ENCODE results near the gene CDH4. TPM values are rescaled to one million over a fixed set of nuclear protein-coding genes. Genes with fewer than 3 reads are reported as not detected.
A peak's percentile ranks its signal among the peaks of the same experiment; 100 is the strongest.

Gene CDH4
- total and polyA plus RNA-seq, 10 donors, result 0.30 to 20.1 (median 7.7) TPM

DNA sequence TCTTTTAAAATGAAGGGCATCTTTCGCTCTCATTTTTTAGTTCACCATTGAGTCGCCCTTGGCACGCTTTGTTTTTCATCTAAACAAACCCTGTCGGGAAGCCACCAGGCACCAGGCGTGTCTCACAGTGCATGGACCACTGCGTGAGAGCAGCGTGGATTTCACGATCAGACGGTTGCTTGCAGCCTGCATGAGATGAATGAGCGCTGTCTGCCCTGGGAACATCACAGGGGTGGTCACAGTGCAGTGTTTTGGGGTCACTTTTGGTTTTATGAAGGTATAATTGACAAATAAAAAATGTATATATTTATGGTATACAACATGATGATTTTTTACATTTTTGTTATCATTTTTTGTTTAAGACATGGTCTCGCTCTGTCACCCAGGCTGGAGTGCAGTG lies 61.3 kb downstream of the CDH4 start:
- TF ChIP-seq CTCF (IDR thresholded peaks at IDR 0.05 in 8 of 11, conservative IDR thresholded peaks at IDR 0.05 in 3 of 11) (no peak), POLR2A (IDR thresholded peaks at IDR 0.05) (no peak), POLR2AphosphoS5 (IDR thresholded peaks at IDR 0.05) (no peak)
- H3K27me3 ChIP-seq (replicated peaks in 1 of 7), result no peaks in the 10 kb centered on the region
- 84 to 95% (median 92%) methylated on average over 11 of the region's 11 CpGs for WGBS, 5 donors

DNA sequence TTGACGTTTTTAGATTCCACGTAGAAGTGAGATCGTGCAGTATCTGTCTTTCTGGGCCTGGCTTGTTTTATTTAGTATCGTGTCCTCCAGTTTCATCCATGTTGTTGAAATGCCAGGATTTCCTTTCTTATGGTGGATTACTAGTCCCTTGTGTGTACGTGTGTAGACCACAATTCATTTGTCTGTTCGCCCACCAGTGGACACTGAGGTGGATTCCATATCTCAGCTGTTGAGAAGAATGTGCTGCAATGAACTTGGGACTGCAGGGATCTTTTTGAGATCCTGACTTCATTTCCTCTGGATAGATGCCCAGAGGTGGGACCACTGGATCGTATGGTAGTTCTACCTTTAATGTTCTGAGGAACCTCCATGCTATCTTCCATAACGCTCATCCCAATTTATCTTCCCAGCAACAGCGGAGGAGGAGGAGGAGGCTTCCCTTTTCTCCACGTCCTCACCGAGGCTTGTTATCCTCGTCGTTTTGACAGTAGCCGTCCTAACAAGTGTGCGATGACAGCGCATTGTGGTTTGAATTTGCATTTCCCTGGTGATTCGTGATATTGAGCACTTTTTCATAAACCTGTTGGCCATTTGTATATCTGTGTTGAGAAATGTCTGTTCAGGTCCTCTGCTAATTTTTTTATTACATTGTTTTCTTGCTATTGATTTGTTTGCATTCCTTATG lies 62.4 kb downstream of the CDH4 start:
- WGBS, 5 donors, result 83 to 89% (median 89%) methylated on average over 17 of the region's 17 CpGs
- Histone ChIP-seq H3K27me3 (replicated peaks in 1 of 7) (no peaks in the 10 kb centered on the region), H3K36me3 (no peaks in the 10 kb centered on the region), H3K4me3 (no peak overlapping the region), H3K9me3 (peaks cover 0 to 21% (median 0%) of the 10 kb centered on the region in 8 donors), H3K4me1 (no peaks in the 10 kb centered on the region), H3K27ac (no peak overlapping the region)
- intact Hi-C loops (cut with DNase I; ENCODE audit: low total_unique reads), result no loop called here
- no peak for TF ChIP-seq CTCF (IDR thresholded peaks at IDR 0.05 in 8 of 11, conservative IDR thresholded peaks at IDR 0.05 in 3 of 11)
- no peak for TF ChIP-seq POLR2A (IDR thresholded peaks at IDR 0.05)
- TF ChIP-seq POLR2AphosphoS5 (IDR thresholded peaks at IDR 0.05), result no peak
- peak; percentile 1 for DNase-seq

More for the DNA sequence above, 61.3 kb downstream of the CDH4 start:
- peaks cover 0 to 7% (median 3%) of the 10 kb centered on the region in 6 donors for H3K4me1 ChIP-seq
- peak; percentile 22 for DNase-seq
- H3K36me3 ChIP-seq, result no peaks in the 10 kb centered on the region
- intact Hi-C loops (cut with DNase I; ENCODE audit: low total_unique reads), result no loop called here
- peaks cover 0 to 18% (median 0%) of the 10 kb centered on the region in 8 donors for H3K9me3 ChIP-seq
- H3K4me3 ChIP-seq, result no peak overlapping the region
- no peak overlapping the region for H3K27ac ChIP-seq

DNA sequence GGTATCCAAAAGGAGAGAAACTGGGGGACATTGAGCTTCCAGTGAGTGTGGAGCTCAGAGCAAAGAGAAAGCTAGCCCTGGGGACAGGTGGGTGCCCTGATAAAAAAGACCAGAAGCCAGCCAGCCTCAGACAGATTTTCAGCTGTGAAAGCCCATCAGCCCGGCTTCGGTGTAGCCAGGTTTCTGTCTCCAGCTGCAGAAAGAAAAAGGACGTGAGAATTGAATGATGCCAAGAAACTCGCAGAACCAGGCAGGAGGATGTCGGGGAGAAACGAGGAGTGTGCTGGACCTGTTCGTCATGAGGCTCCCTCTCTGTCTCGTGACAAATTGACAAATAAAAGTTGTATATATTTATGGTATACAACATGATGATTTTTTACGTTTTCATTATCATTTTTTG lies 63.3 kb downstream of the CDH4 start:
- Histone ChIP-seq H3K4me1 (no peaks in the 10 kb centered on the region), H3K36me3 (no peaks in the 10 kb centered on the region), H3K27ac (no peak overlapping the region), H3K9me3 (peaks cover 0 to 21% (median 0%) of the 10 kb centered on the region in 8 donors), H3K27me3 (replicated peaks in 1 of 7) (no peaks in the 10 kb centered on the region), H3K4me3 (no peak overlapping the region)
- DNase-seq, result peak; percentile 8
- intact Hi-C loops (cut with DNase I; ENCODE audit: low total_unique reads), result no loop called here
- 78 to 87% (median 85%) methylated on average over 9 of the region's 9 CpGs for WGBS, 5 donors
- TF ChIP-seq POLR2AphosphoS5 (IDR thresholded peaks at IDR 0.05) (no peak), CTCF (IDR thresholded peaks at IDR 0.05 in 8 of 11, conservative IDR thresholded peaks at IDR 0.05 in 3 of 11) (no peak), POLR2A (IDR thresholded peaks at IDR 0.05) (no peak)

DNA sequence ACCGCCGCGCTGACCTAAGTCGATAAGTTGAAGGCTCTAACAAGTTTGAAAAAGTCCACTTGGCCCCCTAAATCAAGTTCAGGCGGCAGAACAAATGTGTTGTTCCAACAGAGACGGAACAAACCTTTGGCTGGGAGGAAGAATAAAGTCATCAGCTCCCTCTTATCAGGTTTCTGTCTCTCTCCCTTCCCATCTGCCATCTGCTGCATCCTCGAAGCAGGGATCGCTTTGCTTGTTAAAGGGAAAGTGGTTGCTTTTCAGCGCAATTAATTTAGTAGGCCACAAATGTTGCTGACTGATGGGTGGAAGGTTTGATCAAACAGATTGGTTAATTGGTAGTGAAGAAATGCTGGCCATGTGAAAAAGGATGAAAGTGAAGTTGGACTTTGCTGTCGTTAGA lies 64.3 kb downstream of the CDH4 start:
- H3K4me1 ChIP-seq, result no peaks in the 10 kb centered on the region
- TF ChIP-seq POLR2A (IDR thresholded peaks at IDR 0.05) (no peak), CTCF (IDR thresholded peaks at IDR 0.05 in 8 of 11, conservative IDR thresholded peaks at IDR 0.05 in 3 of 11) (no peak), POLR2AphosphoS5 (IDR thresholded peaks at IDR 0.05) (no peak)
- no peaks in the 10 kb centered on the region for H3K27me3 ChIP-seq (replicated peaks in 1 of 7)
- H3K36me3 ChIP-seq, result no peaks in the 10 kb centered on the region
- peaks cover 0 to 21% (median 0%) of the 10 kb centered on the region in 8 donors for H3K9me3 ChIP-seq
- intact Hi-C loops (cut with DNase I; ENCODE audit: low total_unique reads), result no loop called here
- 78 to 85% (median 82%) methylated on average over 10 of the region's 10 CpGs for WGBS, 5 donors
- no peak overlapping the region for H3K4me3 ChIP-seq
- no peak overlapping the region for H3K27ac ChIP-seq
- DNase-seq, result peak; percentile 21
